RPMI7951 (cell line): ENCODE measurements around the gene KIF1A. TPM values are rescaled to one million over a fixed set of nuclear protein-coding genes. Genes with fewer than 3 reads are reported as not detected.
"Not testable (repeated sequence)": the region's sequence is repeated elsewhere in the genome, so short reads cannot be mapped to it uniquely, and the experiment has no call there.

Experiments used
- DNase-seq: peaks from one replicate; pipeline ENCODE4 v3.0.0-alpha.2; 2012; ENCODE audit warnings: low read depth
- total RNA-seq: library from RNA; depleted of rRNA; stranded (reverse); fragments of >200 nt; shearing (Covaris generic); gene quantifications from 2 replicates; pipeline ENCODE4 v1.2.3, GENCODE V29; 2014

The KIF1A gene
- total RNA-seq, 1 experiment from 2014 or later, result 0.36 TPM

DNA sequence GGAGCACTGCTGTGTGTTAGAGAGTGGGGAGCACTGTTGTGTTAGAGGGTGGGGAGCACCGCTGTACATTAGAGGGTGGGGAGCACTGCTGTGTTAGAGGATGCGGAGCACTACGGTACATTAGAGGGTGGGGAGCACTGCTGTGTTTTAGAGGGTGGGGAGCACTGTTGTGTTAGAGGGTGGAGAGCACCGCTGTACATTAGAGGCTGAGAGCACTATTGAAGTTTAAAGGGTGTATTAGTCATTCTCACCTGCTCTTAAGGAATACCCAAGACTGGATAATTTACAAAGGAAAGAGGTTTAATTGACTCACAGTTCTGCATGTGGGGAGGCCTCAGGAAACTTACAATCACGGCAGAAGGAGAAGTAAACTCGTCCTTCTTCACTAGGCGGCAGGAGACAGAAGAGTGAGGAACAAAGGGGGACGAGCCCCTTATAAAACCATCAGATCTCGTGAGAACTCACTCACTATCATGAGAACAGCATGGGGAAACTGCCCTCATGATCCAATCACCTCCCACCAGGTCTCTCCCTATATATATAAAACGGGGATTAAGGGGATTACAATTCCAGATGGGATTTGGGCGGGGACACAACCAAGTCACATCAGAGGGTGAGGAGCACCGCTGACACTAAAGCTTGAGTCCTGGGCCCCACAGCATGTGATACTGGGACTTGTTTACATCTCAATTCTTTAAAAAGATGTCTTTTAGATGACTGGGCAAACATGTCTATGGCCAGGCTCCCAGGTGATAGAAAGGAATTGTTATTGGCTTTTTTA, 29.1 kb upstream of the KIF1A start:
- no peak for DNase-seq

DNA sequence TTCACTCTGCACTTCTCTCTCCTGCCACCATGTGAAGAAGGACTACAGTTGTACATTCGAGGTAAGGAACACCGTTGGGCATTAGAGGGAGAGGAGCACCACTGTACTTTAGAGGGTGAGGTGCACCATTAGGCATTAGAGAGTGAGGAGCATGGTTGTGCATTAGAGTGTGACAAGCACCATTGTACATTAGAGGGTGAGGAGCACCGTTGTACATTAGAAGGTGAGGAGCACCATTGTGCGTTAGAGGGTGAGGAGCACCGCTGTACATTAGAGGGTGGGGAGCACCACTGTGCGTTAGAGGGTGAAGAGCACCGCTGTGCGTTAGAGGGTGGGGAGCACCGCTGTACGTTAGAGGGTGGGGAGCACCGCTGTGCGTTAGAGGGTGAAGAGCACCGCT, 27.8 kb upstream of the KIF1A start:
- no peak for DNase-seq

GRCh38 chr2:240846873-240847595, 27.0 kb upstream of the KIF1A start:
- no peak for DNase-seq

GRCh38 chr2:240846309-240846708, 26.3 kb upstream of the KIF1A start:
- not testable (repeated sequence) for DNase-seq

- DNase-seq, result peak; percentile 81
Measured at GRCh38 chr2:240840435-240841060, 20.5 kb upstream of the KIF1A start.

- DNase-seq, result peak; percentile 99
Measured at GRCh38 chr2:240839152-240840143, 19.4 kb upstream of the KIF1A start.

- no peak for DNase-seq
Measured at GRCh38 chr2:240837621-240838020, 17.6 kb upstream of the KIF1A start.

DNA sequence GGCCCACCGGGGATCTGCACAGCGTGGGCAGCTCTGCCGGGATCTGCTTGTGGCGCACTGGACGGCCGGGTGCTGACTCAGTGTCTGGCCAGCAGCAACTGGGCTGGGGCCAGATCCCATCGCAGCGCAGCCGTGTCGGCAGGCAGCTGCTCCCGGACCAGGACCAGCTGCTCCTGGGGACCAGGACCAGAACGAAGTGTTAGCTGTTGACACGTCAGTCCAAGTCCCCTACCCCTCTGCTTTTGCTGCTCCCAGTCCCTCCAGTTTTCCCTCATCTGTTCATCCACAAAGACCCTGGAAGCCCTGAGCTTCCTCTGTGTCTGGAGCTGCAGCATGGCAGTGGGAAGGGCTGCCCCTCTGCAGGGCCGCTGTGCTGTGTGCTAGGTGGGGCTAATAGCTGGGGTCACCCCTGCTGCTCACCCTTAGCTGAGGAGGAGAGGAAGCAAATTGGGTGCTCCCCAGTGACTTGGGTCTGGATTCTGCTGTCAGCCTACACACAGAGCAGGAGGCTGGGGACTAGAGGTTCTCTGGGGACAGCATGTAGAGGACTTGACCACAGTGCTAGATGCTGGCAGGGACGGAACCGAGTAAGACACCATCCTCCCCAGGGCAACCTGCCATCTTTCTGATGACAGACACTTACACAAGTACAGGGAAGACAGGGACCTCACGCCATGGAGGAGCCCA, 16.9 kb upstream of the KIF1A start:
- DNase-seq, result peak; percentile 79

DNA sequence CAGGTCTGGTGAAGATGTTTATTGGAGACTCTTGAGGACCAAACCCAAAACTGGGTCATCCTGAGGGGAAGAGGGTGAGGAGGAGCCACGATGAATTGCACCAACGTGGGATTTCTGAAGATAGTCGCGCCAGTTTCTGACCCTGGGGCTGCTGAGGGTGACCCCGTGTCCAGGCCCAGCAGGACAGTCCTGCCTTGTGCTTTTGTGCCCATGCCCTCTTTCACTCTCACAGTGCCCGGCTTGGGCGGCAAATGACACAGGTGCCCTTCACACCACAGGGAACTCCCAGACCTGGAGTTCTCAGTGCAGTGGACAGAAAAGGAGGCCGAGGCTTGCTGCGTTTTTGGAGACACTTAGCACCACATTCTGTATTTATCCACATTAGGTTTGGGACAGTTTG, 15.5 kb upstream of the KIF1A start:
- DNase-seq, result no peak

GRCh38 chr2:240834377-240834975, 14.5 kb upstream of the KIF1A start:
- DNase-seq, result no peak

DNA sequence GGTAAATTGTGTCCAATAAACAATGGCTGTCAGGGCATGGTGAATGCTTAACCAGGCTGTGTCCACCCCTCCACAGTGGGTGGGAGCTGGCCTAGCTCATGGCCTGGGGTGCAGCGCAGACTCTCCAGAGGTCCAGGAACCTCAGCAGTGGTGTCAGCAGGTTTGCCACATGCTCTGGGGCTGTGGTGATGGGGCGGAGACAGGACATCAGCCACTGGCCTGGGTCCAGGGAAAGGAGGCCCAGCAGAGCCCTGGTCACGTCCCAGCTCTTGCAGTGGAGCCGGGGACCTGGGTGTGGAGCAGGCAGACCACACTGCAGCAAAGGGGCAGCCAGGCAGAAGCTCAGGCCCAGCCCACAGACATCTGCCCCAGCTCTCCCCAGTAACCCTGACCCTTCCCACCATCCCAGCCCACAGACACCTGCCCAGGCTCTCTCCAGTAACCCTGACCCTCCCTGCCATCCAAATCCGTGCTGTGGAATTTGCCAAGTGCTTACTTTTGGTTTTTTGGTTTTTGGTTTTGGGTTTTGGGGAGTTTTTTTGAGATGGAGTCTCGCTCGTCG, 13.8 kb upstream of the KIF1A start:
- peak; percentile 60 for DNase-seq

DNA sequence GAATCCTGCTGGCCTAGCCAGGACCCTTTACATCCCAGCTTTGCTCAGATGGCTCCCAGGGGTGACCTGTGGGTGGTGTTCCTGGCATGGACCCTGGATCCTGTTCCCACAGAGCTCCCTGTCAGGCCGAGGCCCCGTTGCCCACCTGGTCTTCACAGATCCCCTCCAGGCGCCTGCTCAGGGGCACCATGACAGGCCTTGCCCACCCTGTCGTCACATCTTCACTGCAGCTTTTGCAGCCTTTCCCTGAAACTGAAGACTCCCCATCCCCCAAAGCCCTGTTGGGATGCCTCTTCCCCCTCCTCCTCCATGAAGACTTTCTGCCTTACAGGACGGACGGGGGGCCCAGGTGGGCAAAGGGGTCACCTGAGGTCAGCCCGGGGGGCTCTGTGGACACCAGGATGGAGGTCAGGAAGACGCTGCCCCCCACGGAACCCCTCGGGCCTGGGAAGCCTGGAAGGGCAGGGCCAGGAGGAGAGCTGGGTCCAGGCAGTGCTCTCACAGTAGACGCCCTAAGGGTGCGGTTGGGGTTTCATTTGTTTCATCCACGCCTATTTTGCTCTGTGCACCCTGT, 13.0 kb upstream of the KIF1A start:
- DNase-seq, result no peak

DNA sequence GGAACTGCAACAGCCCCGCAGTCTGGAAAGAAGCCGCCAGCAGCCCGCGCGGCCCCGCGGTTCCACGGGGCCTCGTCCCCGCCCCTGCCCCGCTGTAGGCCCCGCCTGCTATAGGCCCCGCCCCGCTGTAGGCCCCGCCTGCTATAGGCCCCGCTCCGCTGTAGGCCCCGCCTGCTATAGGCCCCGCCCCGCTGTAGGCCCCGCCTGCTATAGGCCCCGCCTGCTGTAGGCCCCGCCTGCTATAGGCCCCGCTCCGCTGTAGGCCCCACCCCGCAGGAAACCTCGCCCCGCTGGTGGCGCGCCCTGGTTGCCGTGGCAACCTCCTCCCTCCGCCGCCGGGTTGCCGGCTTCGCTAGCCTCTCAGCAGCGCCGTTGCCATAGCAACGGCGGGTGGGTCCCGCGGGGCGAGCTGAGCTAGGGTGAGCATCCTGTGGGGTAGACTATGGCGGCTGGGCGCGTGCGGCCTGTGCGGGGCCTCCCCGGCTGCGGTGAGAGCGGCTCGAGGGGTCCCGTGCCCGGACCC, 12.2 kb upstream of the KIF1A start:
- DNase-seq, result peak; percentile 93

DNA sequence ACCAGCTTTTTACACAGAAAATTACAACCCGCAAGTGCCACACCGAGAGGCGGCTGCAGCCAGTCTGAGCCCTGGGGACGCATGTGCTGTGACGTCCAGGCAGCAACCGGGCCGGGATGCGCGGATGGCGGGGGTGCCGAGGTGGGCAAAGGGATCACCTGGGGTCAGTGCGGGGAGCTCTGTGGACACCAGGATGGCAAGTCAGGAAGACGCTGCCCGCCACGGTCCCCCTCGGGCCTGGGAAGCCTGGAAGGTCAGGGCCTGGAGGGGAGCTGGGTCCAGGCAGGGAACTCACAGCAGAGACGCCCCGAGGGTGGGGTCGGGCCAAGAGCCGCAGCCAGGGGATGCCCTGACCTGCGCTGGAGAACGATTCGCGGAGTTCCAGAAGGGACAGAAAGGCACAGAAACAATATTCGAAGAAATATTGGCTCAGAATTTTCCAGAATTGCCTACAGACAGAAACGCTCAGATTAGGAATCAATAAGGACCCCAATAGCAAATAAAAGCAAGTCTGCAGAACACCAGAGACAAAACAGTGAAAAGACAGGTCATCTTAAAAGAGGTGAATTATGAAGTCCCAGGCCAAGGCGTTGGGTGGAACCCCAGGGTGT, 11.7 kb upstream of the KIF1A start:
- DNase-seq, result no peak

DNA sequence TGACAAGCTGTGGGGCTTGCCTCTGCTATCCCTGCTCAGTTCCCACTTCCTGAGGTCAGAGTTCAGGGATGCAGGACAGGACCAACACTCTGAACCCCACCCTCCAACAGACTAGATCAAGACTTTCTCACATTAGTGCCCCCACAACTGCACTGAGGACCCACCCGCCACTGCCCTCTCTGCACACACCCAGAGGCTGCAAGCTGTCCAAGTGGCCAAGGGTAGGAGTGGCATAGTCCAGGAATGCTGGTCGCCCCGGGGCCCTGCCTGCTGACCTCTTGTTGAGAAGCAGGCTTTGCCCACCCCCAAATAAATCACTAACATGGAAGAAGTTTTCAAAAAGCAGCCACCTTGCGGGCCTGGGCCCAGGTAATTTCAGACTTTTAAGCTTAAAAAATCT, 5.5 kb upstream of the KIF1A start:
- no peak for DNase-seq

GRCh38 chr2:240823449-240824336, 3.7 kb upstream of the KIF1A start:
- no peak for DNase-seq

- DNase-seq, result no peak
Measured at GRCh38 chr2:240822280-240822847, 2.3 kb upstream of the KIF1A start.

- no peak for DNase-seq
Measured at GRCh38 chr2:240821429-240821778, 1.4 kb upstream of the KIF1A start.
